Forelimb muscle (tissue), 1 donor: ENCODE data around the gene STAG2. TPM values are rescaled to one million over a fixed set of nuclear protein-coding genes. Genes with fewer than 3 reads are reported as not detected.
"Not testable (repeated sequence)": the region's sequence is repeated elsewhere in the genome, so short reads cannot be mapped to it uniquely, and the experiment has no call there.

Source experiments
- DNase-seq: peaks from one replicate; pipeline ENCODE4 v3.0.0-alpha.2; 2013; ENCODE audit warnings: low read depth
- polyA plus RNA-seq: library from polyadenylated mRNA; unstranded; fragments of 120-200 nt; gene quantifications from one replicate; pipeline ENCODE4 v1.2.1, GENCODE V29; 2013; ENCODE audit not compliant: insufficient read length

The STAG2 gene
- polyA plus RNA-seq, 1 donor, result 71.2 TPM

DNA sequence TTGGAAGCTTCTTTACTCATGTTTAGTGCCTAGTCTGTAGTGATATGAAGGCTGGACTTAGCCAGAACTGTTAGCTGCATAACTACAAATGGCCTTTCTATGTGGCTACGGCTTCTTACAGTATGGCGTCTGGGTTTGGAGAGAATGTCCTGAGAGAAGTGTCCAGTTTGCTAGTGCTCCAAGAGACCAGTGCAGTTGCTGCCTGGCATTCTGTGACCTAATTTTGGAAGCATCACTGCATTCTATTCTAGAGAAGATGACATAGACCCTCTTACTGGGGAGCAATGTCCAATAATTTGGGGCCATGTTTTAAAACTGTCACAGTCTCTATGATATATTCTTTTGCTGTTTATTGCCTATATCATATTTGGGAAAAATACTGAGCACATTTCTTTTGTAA is 74.2 kb downstream of the STAG2 start:
- DNase-seq, result no peak

DNA sequence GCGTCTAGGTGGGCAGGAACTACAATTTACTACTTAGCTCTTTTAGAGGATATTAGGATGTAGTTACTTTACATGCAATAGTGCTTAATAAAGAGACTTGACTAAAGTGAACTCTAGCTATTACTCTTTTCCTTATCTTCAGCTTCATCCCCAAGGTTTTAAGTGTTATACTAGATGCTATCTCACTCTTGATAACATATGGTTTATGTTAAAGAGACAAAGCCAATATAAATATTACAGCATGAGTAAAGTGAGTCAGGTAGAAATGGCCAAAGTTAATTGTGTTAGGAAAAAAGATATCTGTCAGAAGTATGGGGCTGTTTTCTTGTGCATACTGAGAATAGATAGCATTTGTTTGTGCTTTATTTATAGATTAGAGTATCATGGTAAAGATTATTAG is 80.5 kb downstream of the STAG2 start:
- no peak for DNase-seq

DNA sequence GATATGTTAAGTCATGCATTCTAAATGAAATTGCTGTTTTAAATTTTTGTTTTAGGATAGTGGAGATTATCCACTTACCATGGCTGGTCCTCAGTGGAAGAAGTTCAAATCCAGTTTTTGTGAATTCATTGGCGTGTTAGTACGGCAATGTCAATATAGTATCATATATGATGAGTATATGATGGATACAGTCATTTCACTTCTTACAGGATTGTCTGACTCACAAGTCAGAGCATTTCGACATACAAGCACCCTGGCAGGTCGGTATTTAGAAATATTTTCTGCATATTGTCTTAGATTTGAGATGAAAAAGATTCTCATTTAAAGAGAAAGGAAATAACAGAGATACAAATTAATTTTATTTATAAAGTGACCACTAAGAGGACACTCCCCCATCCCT is 83.6 kb downstream of the STAG2 start:
- no peak for DNase-seq

DNA sequence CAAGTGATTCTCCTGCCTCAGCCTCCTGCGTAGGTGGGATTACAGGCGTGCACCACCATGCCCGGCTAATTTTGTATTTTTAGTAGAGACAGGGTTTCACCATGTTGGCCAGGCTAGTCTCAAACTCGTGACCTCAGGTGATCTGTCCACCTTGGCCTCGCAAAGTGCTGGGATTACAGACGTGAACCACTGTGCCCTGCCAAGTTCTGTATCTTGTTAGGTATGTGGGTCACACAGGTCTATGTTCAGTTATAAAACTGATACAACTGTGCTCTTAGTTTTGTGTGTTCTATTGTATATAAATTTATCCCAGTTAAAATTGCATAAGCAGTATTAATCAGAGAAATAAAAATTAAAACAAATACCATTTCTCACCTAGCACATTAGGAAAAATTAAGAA is 122.9 kb downstream of the STAG2 start:
- DNase-seq, result not testable (repeated sequence)

DNA sequence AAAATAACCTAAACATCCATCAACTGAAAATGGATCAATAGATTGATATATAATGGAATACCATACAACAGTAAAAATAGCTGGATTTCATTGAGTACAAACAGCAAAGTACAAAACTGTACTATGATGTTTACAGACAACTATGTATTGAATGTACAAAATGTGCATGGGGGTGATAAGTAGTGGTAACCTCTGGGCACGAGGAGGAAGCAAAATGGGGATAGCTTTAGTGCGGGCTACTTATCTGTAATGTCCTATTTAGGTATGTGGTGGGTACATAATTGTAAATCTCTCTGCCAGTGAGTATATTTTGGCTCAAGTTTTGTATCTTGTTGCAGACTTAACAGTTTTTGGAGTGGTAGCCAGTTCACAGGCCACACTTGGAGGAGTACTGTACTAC is 123.6 kb downstream of the STAG2 start:
- DNase-seq, result no peak

DNA sequence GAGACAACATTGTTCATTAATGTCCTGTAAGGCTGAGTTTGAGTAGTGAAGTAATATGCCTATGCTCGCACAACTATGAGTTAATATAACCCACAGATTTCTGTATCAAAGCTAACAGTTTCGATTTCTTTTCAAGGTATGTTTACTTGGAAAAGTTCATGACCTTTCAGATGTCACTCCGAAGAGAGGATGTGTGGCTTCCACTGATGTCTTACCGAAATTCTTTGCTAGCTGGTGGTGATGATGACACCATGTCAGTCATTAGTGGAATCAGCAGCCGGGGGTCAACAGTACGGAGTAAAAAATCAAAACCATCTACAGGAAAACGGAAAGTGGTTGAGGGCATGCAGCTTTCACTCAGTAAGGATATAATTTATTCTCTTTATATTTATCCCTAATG is 124.9 kb downstream of the STAG2 start:
- DNase-seq, result no peak

DNA sequence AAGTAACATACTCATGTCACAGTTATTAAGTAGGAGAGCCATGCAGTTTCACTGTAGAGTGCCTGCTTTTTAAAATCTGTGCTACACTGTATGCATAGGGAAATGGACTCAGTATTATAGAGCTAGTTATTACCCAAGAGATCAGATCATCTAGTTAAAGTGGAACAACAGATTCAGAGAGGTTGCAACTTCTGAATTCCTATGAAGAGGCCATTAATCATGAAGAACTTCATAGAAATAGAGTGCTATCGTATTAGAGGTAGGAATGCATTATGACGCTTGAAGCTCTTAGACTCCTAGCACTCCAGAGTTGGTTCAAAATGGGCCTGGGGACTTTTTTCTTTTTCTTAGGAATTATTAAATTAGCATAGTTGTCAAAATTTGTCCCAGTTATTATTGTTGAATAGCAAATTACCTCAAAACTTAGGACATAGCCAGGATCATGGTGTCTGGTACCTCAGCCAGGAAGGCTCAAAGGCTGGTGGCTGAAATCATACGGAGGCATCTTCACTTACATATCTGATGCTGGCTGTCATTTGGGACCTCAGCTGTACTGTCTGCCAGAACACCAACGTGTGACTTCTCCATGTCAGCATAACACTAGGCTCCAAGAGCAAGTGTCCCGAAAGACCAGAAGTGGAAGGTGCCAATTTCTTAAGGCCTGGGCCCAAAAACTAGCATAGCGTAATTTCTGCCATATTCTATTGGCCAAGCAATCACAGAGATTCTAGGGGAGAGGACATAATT is 125.7 kb downstream of the STAG2 start:
- no peak for DNase-seq

DNA sequence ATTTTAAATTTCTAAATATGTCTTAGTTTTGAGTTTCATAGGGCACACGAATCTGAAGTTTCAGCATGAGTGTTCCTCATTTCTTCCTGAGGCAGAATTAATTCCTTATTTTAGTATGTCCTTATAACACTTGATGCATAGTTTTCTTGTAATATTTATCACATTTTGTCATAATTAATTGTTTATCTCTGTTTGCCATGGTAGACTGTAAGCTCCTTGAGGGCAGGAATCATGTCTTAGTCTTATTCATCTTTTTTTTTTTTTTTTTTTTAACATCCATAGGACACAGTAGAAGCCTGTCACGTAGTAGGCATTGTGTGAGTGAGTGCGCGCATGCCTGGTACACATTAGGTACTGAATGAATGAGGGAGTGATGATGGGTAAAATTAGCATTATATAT is 131.7 kb downstream of the STAG2 start:
- no peak for DNase-seq

DNA sequence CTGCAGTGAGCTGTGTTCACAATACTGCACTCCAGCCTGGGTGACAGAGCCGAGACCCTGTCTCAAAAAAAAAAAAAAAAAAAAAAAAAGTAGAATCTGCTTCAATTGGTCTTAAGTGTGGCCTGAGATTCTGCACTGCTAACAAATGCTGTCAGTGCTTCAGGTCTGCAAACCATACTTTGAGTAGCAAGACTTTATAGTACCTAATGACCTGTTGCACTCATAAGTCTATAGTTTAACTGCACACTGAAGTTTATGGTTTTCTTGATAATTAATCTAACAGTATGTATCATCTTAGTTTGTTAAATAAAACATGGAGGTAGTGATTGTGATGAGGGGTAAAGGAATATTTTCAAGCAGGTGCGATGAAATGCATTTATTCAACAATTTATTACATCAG is 135.6 kb downstream of the STAG2 start:
- DNase-seq, result no peak

DNA sequence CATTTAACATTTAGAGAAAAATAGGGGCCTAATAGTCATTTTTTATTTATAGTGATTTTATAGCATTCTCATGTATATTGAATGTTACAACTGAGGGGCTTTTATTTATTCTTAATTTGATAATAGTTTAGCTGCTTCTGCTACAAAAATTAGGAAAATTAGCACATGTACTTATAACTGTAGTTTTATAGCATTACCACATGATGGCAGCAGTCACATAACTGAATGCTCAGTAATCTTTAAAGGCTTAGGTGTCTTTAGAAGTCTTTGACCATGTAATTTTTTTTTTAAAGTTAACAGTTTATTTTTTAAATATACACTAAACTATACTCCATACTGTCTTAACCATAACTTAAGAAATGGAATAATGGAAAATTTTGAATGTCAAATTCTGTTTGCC is 136.6 kb downstream of the STAG2 start:
- DNase-seq, result peak; percentile 6

DNA sequence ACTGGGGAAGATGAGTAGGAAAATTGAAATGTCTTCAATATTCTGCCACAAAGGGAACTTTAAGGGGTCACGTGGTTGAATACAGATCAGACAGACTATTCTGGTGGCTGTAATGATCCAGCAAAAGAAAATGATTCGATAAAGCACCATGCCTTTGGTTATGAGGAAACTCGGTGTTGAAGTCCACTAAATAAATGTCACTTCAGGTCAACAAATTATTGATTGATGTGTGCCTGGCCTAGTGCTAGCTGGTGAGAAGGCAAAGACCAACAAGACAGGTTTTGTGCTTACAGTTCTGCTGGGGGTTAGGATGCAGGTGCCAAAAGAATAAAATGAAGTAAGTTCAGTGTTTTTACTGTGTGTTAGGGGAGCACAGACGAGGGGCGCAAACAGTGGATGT is 142.5 kb downstream of the STAG2 start:
- no peak for DNase-seq

DNA sequence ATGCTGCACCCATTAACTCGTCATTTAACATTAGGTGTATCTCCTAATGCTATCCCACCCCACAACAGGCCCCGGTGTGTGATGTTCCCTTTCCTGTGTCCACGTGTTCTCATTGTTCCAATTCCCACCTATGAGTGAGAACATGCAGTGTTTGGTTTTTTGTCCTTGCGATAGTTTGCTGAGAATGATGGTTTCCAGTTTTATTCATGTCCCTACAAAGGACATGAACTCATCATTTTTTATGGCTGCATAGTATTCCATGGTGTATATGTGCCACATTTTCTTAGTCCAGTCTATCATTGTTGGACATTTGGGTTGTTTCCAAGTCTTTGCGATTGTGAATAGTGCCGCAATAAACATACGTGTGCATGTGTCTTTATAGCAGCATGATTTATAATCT is 143.0 kb downstream of the STAG2 start:
- not testable (repeated sequence) for DNase-seq

DNA sequence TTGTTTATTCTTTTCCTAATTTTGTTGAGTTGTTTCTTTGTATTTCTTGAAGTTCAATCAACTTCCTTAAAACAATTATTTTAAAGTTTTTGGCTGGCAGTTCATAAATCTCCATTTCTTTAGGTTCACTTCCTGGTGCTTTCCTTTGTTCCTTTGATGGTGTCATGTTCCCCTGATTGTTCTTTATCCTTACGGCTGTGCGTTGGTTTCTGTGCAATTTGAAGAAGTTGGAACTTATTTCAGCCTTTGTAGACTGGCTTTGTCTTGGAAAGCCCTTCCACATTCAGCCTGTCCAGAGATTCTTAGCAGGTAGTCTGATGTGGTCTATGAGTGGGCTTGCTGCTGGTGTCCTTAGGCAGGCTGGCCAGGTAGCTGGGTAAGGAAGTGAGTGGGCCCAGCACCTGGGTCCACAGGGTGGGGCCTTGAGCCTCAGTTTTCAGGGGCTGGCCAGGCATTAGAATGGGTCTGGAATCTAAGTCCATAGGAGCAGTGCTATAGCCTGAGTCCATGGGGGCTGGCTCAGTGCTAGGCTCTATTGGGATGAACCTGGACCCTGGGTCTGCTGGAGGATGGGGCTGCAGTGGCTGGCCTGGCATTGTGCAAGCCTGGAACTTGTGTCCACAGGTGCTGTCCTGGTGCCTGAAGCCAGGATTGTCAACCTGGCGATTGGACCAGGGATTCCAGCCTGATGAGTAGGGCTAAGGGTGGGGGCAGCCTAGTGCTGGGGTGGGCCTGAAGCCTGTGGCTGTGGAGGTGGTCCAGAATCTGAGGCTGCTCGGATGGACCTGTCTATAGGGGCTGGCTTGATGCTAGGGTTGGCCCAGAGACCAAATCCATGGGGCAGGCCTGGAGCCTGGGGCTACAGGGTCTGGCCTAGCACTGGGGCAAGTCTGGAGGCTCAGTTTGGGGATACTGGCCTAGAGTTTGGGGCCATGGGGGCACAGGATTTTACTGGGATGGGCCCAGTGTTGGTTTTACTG is 152.4 kb downstream of the STAG2 start:
- no peak for DNase-seq

DNA sequence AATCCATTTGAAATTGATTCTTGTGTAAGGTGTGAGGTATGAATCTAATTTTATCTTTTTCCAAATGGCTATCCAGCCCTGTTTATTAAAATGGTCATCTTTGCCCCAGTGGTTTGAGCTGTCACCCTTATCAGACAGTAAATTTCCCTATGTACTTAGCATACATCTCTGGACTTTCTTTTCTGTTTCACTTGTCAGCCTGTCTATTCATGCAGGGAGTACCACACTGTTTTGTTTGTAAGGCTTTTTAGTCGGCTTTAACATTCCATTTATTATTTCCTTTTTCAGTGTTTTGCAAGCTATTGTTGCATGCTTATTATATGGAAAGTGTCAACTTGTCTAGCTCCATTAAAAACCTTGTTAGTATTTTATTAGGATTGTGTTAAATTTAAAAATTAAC is 155.8 kb downstream of the STAG2 start:
- DNase-seq, result no peak

DNA sequence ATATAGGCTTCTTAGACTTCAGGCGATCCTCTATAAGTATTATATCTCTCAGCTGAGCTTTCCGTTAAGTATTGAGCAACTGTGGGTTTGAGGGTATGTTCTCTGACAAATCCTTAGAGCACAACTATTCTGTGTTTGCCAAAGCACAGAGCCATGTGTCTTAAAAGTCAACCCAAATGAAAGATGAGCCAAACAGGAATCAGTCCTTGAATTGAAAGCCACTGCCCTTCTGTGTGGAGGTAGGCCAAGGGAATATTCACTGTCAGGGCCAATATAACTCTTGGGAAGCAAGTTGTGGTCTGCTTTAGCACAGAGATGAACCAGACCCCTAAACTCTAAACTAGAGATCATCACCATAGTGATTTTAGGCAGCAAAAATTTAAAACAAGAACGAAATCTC is 164.0 kb downstream of the STAG2 start:
- DNase-seq, result no peak

DNA sequence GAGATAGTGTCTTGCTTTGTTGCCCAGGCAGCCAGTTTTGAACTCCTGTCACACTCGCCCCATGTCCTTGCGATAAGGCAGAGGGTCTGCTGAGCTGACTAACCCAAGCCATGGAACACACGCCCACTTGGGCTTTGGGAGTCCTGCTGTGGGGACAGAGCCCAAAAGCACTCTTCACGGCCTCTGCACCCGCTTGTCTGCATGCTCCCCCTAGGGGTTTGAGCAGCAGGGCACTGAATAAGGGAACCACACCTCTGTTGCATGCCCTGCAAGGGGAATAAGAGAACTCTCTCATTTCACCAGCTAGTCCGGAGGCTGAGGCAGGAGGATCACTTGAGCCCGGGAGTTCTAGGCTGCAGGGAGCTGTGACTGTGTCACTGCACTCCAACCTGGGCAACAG is 166.0 kb downstream of the STAG2 start:
- DNase-seq, result no peak

DNA sequence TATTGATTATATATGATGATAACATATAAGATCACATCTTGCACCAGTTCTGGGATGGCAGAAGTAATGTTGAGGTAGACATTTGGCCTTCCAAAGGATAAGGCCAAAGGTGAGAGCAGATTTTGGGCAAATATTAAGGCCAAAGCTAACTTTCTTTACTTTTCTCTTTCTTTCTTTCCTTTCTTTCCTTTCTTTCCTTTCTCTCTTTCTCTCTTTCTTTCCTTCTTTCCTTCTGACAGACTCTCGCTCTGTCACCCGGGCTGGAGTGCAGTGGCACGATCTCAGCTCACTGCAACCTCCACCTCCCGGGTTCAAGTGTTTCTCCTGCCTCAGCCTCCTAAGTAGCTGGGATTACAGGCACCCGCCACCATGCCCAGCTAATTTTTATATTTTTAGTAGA is 170.9 kb downstream of the STAG2 start:
- DNase-seq, result not testable (repeated sequence)

DNA sequence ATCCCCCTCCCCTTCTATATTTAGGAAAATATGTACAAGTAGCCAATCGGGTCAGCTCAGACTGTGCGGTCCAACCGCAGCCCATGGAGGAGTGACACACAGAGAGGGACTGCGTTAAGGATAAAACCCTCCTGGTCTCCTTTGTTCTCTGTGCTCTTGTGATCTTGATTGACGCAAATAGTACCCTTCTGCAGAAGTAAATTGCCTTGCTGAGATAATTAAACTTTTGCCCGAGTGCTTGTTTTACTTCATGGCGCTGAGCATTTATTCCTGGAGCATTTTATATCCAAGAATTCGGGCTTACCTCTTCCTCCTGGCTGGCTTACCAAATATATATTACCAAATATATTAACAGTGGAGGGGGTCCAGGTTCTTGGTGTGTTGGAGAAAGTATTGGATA is 184.2 kb downstream of the STAG2 start:
- no peak for DNase-seq

DNA sequence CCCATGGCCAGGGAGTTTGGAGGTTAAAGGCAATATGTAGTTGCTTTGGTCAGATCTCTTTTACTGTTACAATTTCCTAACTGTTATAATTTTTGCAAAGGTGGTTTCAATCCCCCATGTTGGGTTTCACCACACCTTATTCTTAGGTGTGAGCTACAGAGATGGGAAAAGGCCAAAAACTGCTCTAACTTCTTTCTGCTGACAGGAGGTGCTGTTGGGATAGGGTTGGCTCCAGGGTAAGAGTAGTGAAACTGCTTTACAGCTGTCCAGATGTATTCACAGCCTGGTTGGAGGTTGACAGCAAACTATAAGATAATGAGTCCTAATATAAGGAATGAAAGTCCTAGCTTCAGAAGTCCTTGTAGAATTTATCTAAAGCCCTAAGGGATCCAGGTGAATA is 189.7 kb downstream of the STAG2 start:
- no peak for DNase-seq
